HG02852 (cell line): Measurements from ENCODE around the gene EFNA5.
"Not testable (repeated sequence)": the region's sequence is repeated elsewhere in the genome, so short reads cannot be mapped to it uniquely, and the experiment has no call there.

Experiments used
- ATAC-seq: cut with Tn5 transposase; IDR thresholded peaks from one replicate; pipeline ENCODE4 v1.9.1; 2021; ENCODE audit warnings: mild to moderate bottlenecking, moderate library complexity; ENCODE audit not compliant: unreplicated experiment

Gene EFNA5

DNA sequence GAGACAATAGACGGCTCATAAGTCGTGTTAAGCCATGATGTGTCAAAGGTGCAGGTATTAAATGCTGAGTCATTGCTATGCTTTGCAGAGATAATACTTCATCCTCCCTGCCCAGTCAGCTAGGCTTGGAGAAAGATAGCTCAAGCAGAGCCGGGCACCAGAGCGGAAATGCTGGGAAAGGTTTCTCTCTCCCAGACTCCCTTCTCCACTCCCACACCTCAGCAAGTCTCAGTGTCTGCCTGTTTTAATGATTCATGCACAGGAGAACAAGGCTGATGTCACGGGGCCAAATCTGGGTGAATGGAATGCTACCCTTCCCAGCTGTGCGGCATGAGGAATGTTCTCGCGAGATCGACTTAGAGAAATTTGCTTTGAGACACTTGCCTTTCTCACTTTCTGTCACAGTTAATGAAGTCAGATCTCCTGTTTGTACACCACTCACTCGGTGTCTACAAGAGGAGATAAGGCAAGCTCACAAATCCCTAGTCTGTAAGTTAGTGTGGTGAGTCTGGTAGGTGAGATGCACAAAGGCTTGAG is 204.4 kb downstream of the EFNA5 start:
- ATAC-seq, result no peak

GRCh38 chr5:107464876-107465275 is 205.9 kb downstream of the EFNA5 start:
- no peak for ATAC-seq

GRCh38 chr5:107464416-107464815 is 206.3 kb downstream of the EFNA5 start:
- ATAC-seq, result no peak

- no peak for ATAC-seq
Measured at GRCh38 chr5:107463731-107464130, 207.0 kb downstream of the EFNA5 start.

GRCh38 chr5:107461770-107462169 is 209.0 kb downstream of the EFNA5 start:
- no peak for ATAC-seq

DNA sequence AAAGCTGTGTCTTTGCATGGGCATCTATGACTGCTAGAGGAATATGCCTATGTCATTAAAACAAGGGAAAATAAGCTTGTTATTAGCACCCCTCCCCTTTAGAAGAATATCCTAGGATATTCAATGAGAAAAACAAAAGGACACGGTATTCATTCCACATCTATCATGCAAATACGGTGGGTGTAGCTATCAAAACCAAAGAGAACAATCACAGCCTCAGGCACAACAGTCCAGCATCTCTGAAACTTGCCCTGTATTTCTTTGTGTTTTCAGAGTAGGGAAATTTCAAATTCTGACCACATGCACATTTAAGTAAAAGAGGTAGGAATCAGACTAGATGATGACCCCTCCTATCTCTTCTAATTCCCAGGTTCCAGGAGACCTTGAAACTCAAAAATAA is 209.9 kb downstream of the EFNA5 start:
- ATAC-seq, result no peak

- no peak for ATAC-seq
Measured at GRCh38 chr5:107459605-107460004, 211.1 kb downstream of the EFNA5 start.

- ATAC-seq, result no peak
Measured at GRCh38 chr5:107458322-107458721, 212.4 kb downstream of the EFNA5 start.

DNA sequence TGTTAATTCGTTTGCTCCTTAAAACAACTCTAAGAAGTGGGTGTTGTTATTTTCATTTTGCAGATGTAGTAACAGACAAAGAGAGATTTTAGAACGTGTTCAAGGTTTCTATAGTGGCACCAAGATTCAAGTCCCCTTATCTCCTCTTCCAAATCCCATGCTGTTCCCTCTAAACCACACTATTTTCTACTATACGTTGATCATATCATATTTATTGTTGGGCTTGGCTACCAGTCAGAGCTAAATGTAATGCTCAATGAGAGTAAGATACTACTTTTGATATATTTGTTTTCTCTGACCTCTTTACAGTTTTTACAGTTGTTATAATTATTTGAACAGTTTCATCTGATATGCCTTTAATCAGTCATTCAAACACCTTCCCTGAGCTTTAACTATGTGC is 212.9 kb downstream of the EFNA5 start:
- ATAC-seq, result no peak

DNA sequence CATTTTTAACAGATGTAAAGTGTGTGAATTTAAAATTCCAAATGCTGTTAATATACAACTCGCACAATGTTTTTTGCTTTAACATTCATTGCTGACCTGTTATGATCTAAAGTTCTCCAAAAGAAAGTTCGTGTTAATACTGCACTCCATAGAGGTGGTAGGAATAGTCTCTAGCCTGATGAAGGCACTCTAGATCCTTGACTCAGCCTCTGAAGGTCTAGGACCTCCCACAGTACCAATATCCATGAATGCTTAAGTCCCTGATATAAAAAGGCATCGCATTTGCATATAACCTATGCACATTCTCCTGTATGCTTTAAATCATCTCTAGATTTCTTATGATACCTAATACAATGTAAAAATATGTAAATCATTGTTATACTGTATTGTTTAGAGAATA is 213.6 kb downstream of the EFNA5 start:
- no peak for ATAC-seq

GRCh38 chr5:107456281-107456715 is 214.4 kb downstream of the EFNA5 start:
- ATAC-seq, result peak; percentile 69

GRCh38 chr5:107455111-107455544 is 215.6 kb downstream of the EFNA5 start:
- no peak for ATAC-seq

DNA sequence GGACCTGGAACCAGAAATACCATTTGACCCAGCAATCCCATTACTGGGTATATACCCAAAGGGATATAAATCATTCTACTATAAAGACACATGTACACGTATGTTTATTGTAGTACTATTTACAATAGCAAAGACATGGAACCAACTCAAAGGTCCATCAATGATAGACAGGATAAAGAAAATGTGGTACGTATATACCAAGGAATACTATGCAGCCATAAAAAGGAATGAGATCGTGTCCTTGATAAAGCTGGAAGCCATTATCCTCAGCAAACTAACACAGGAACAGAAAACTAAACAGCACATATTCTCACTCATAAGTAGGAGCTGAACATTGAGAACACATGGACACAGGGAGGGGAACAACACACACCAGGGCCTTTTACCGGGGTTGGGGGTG is 218.9 kb downstream of the EFNA5 start:
- ATAC-seq, result not testable (repeated sequence)

DNA sequence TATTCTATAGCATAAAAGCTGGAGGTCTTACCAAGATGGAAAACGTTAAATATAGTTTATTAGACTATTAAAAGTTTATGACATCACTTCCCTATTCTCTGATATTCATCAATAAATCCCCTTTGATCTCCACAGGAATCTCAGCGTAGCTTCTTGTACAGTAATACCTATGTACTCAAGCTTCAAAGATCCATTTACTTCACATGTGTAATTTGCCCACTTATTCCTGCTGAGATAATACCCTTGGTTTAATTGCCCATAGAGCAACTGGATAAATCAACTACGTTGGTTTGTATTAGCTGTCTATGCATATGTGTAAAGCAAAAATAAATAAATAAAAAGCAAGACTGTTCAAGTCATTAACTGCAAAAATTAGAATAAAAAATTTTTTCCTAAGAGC is 219.7 kb downstream of the EFNA5 start:
- ATAC-seq, result no peak

GRCh38 chr5:107450531-107450930 is 220.2 kb downstream of the EFNA5 start:
- no peak for ATAC-seq

DNA sequence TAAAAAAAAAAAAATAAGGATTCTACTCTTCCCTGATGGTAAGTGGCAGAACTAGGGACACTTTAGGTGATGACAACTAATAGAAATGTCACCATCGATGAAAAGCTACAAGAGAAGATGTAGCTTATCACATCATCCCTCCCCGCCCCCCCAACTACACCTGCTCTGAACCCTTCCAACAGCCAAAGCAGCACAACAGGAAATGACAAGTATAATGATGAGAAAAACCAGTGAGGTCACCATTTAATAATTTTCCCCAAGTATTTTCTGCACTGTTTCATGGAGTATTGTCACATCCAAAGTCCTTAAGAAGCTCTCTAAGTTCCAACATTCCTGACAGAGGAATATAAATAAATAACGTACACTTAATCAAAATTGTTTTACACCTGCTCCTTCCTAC is 221.4 kb downstream of the EFNA5 start:
- ATAC-seq, result no peak

GRCh38 chr5:107447587-107447986 is 223.2 kb downstream of the EFNA5 start:
- no peak for ATAC-seq

GRCh38 chr5:107446972-107447371 is 223.8 kb downstream of the EFNA5 start:
- no peak for ATAC-seq

DNA sequence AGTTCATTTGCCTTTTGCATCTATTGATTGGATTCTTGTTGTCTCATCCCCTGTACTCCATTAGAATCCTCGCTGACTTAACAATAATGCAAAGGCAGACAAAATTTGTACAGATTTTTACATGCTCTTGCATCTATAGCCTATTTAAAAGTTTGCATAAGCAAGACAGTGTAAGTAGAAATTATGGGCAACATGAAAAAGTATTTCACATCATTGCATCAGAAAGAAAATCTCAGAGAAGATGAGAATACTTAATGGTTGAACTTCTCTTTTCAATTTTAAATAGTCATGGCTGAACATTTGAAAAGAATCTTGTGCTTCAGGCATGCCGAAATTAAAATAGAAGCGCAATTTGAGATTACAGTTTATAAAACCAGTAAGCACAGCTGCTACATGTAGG is 226.4 kb downstream of the EFNA5 start:
- no peak for ATAC-seq

DNA sequence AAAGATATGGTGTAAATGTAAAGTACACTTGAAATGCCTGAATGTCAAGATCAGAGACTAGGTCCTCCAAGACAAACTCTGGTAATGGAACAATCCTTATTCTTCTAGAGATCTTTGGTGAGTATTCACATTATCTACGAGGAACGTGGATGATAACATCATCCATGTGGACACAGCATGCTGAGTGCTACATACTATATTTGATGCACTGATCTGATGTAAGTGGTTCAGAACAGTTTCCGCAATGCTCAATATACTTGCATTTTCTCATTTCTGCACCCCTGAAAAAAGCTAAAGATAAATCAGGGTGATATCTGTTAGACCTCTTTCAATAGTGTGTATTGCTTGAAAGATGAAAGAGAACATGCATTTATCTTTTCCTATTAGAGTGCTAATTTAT is 226.8 kb downstream of the EFNA5 start:
- ATAC-seq, result no peak

GRCh38 chr5:107442452-107442851 is 228.3 kb downstream of the EFNA5 start:
- ATAC-seq, result no peak

- ATAC-seq, result no peak
Measured at GRCh38 chr5:107439832-107440231, 230.9 kb downstream of the EFNA5 start.

DNA sequence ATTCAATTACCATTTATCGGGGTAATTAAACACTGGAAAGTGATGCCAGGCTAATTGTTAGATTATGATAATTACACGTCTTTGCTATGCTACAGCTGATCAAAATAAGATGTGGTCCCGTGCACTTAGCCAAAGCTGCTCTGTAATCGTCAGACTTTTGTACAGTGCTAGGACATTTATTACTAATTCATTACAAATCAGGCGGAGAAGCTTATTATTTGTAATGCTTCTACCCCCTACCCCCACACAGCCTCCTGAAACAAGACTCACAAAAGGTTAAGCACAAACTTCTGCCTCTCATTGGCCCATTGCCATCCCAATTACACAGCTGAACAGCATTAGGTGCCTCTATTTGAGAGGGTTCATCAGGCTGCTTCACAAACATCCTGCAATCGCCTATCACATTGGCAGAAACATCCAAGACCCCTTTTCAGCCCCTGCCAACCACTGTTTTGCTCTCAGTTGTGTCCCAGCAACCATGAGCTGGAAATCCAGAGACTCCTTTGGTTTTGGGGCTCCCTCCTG is 232.7 kb downstream of the EFNA5 start:
- ATAC-seq, result no peak
